CD4-positive, alpha-beta T cell treated with Interleukin-17A for 1 hour (primary cell): ENCODE measurements around the gene GPC1.
"Not testable (repeated sequence)": the region's sequence is repeated elsewhere in the genome, so short reads cannot be mapped to it uniquely, and the experiment has no call there.

ENCODE experiments used
- DNase-seq: peaks from one replicate; pipeline ENCODE4 v3.0.0-alpha.2; 2020

The GPC1 gene

GRCh38 chr2:240435457-240435947 is at the start of gene GPC1:
GPC1 (plus strand) TSS chr2:240435663; CDS start chr2:240435919, 256 bp downstream.
- DNase-seq, result peak; percentile 59

GRCh38 chr2:240386326-240386725 is 49.1 kb upstream of the GPC1 start:
- DNase-seq, result no peak

- not testable (repeated sequence) for DNase-seq
Observed at GRCh38 chr2:240386743-240387142, 48.7 kb upstream of the GPC1 start.

- DNase-seq, result no peak
Observed at GRCh38 chr2:240387325-240387668, 48.2 kb upstream of the GPC1 start.

GRCh38 chr2:240387669-240388358 is 47.6 kb upstream of the GPC1 start:
- DNase-seq, result no peak

GRCh38 chr2:240388471-240389301 is 46.8 kb upstream of the GPC1 start:
- no peak for DNase-seq

- no peak for DNase-seq
Observed at GRCh38 chr2:240389302-240389805, 46.1 kb upstream of the GPC1 start.

GRCh38 chr2:240390091-240391073 is 45.1 kb upstream of the GPC1 start:
- DNase-seq, result no peak

GRCh38 chr2:240391111-240392051 is 44.1 kb upstream of the GPC1 start:
- no peak for DNase-seq

- DNase-seq, result no peak
Observed at GRCh38 chr2:240392084-240392947, 43.1 kb upstream of the GPC1 start.

- no peak for DNase-seq
Observed at GRCh38 chr2:240392948-240393830, 42.3 kb upstream of the GPC1 start.

GRCh38 chr2:240393831-240394410 is 41.5 kb upstream of the GPC1 start:
- DNase-seq, result no peak

- no peak for DNase-seq
Observed at GRCh38 chr2:240394549-240394948, 40.9 kb upstream of the GPC1 start.

- DNase-seq, result no peak
Observed at GRCh38 chr2:240395448-240395847, 40.0 kb upstream of the GPC1 start.

GRCh38 chr2:240395896-240396622 is 39.4 kb upstream of the GPC1 start:
- no peak for DNase-seq

- no peak for DNase-seq
Observed at GRCh38 chr2:240396623-240397541, 38.6 kb upstream of the GPC1 start.

- DNase-seq, result no peak
Observed at GRCh38 chr2:240397542-240397916, 37.9 kb upstream of the GPC1 start.
